HG02678 (cell line): ENCODE data around the gene MTTP.

Source experiments
- ATAC-seq: cut with Tn5 transposase; IDR thresholded peaks from one replicate; pipeline ENCODE4 v1.9.1; 2021; ENCODE audit warnings: mild to moderate bottlenecking, moderate library complexity; ENCODE audit not compliant: unreplicated experiment

MTTP gene

DNA sequence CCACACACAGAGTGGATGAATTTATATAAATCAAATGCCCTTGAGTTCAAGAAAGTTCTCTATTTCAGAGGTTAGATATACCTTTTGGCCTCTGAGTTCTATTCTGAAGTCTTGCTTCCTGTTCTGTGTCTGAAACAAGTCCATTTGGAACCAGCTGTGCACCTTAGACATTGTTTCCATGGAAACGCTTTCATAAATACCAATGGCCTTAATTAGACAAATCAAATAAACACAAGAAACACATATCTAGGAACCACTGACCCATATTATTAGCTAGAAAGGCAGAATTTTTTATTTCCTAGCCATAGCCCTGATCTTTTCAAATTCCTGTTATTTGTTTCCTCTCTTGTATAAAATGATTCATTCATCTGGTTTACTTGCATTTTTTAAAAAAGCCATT is 91.4 kb downstream of the MTTP start:
- ATAC-seq = no peak

DNA sequence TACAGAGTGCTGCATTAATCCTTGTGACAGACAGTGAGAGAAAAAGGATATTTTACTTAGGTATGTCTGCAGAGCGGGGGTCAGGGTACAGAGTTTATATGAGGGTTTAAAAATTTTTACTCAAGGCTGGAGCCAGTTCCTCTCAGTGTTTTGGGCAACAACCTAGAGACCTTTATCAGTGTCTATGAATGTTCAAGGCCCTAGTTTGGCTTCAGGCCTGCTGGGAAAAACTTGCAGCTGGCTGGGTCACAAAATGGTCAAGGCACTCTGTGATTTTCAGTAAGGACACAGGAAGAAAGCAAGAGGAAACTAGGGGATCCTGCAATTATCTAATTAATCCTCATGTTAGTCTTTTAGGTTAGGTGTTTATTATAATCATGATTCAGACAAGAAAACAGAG is 93.8 kb downstream of the MTTP start:
- ATAC-seq = no peak

DNA sequence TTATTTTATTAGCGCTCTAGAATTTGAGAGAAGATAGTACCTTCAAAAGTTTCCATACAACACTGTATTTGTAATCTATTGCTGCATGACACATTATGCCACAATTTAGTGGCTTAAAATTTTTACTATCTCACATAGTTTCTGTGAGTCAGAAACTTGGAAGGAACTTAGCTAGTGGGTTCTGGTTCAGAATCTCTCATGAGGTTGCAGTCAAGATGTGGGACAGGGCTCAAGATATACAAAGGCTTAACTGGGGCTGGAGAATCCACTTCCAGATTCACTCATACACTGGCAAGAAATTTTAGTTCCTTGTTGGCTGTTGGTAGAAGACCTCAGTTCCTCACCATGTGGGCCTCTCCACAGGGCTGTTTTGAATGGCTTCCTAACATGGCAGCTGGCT is 94.5 kb downstream of the MTTP start:
- ATAC-seq = no peak

DNA sequence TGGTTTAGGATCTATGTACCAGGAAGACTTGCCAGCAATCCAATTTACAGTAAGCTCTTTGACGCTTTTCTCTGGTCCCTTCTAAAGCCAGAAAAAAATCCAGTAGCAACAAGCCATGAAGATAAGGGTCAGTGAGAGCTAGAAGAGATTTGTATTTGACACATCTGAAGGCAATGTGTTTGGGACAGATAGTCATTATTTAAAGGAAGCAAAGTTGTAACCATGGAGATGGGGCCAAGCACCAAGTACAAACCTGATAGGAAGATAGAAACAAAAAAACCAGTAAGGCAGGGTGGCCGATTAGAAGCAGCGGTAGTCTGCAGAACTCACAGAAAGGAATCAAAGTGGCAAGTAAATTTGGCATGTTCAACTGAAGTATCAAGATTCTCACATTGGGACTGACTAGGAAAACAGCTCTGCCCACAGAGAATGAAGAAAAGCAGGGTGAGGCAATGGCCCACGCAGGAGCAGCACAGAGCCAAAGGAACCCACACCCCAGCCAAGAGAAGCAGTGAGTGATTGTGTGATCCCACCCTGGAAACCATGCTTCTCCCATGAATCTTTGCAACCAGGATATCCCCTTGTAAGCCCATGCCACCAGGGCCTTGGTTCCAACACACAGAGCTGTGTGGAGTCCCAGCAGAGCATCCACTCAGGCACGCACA is 95.9 kb downstream of the MTTP start:
- ATAC-seq = no peak
